GM19023 (cell line): ENCODE results near the gene GABRP.
"Not testable (repeated sequence)": the region's sequence is repeated elsewhere in the genome, so short reads cannot be mapped to it uniquely, and the experiment has no call there.

Experiments used
- ATAC-seq: cut with Tn5 transposase; IDR thresholded peaks from one replicate; pipeline ENCODE4 v1.9.1; 2021; ENCODE audit warnings: mild to moderate bottlenecking, moderate library complexity; ENCODE audit not compliant: unreplicated experiment

Gene GABRP

GRCh38 chr5:170755679-170756456 lies 27.7 kb upstream of the GABRP start:
- no peak for ATAC-seq

GRCh38 chr5:170756691-170757090 lies 26.8 kb upstream of the GABRP start:
- ATAC-seq: no peak

- peak; percentile 79 for ATAC-seq
Measured at GRCh38 chr5:170757182-170757601, 26.3 kb upstream of the GABRP start.

GRCh38 chr5:170757669-170758068 lies 25.9 kb upstream of the GABRP start:
- no peak for ATAC-seq

GRCh38 chr5:170758481-170758880 lies 25.0 kb upstream of the GABRP start:
- no peak for ATAC-seq

- no peak for ATAC-seq
Measured at GRCh38 chr5:170760113-170760512, 23.4 kb upstream of the GABRP start.

- ATAC-seq: no peak
Measured at GRCh38 chr5:170761048-170761707, 22.3 kb upstream of the GABRP start.

GRCh38 chr5:170761708-170762066 lies 21.8 kb upstream of the GABRP start:
- ATAC-seq: no peak

- ATAC-seq: not testable (repeated sequence)
Measured at GRCh38 chr5:170762298-170762697, 21.2 kb upstream of the GABRP start.

- not testable (repeated sequence) for ATAC-seq
Measured at GRCh38 chr5:170765868-170766267, 17.7 kb upstream of the GABRP start.

- ATAC-seq: no peak
Measured at GRCh38 chr5:170769246-170769645, 14.3 kb upstream of the GABRP start.

- no peak for ATAC-seq
Measured at GRCh38 chr5:170769898-170770416, 13.6 kb upstream of the GABRP start.

GRCh38 chr5:170771496-170771895 lies 12.0 kb upstream of the GABRP start:
- ATAC-seq: no peak

GRCh38 chr5:170773024-170773985 lies 10.2 kb upstream of the GABRP start:
- ATAC-seq: no peak

- no peak for ATAC-seq
Measured at GRCh38 chr5:170774831-170775230, 8.7 kb upstream of the GABRP start.

- ATAC-seq: no peak
Measured at GRCh38 chr5:170781946-170782345, 1.6 kb upstream of the GABRP start.

GRCh38 chr5:170782438-170782837 lies 1.1 kb upstream of the GABRP start:
- no peak for ATAC-seq

- ATAC-seq: no peak
Measured at GRCh38 chr5:170785416-170785815, 1.9 kb downstream of the GABRP start.

GRCh38 chr5:170787216-170787615 lies 3.7 kb downstream of the GABRP start:
- ATAC-seq: no peak

- no peak for ATAC-seq
Measured at GRCh38 chr5:170788626-170789304, 5.2 kb downstream of the GABRP start.
